Vagina (tissue), 2 donors: Measurements from ENCODE around the gene ST6GAL1. TPM values are rescaled to one million over a fixed set of nuclear protein-coding genes. Genes with fewer than 3 reads are reported as not detected.

Experiments
- DNase-seq, 2 donors: peaks; one replicate each; pipeline ENCODE4 v3.0.0-alpha.2; 2017; ENCODE audit errors: extremely low spot score in 2 of 2
- H3K27ac ChIP-seq: fragments of 200-600 bp; sonication (generic); one replicate; pipeline ENCODE4 v1.5.1; 2019
- H3K27me3 ChIP-seq: fragments of 200-600 bp; sonication (generic); one replicate; pipeline ENCODE4 v1.5.1; 2019
- H3K36me3 ChIP-seq, 2 donors: fragments of 200-600 bp; sonication (generic); one replicate each; pipeline ENCODE4 v1.5.1; 2017 to 2019
- H3K4me1 ChIP-seq: fragments of 200-600 bp; sonication (generic); one replicate; pipeline ENCODE4 v1.5.1; 2019
- H3K4me3 ChIP-seq, 2 donors: fragments of 200-600 bp; sonication (generic); 1 replicate in 1 of 2; 2 replicates in 1 of 2; pipeline ENCODE4 v1.5.1; 2016 to 2019
- H3K9me3 ChIP-seq: fragments of 200-600 bp; sonication (generic); one replicate; pipeline ENCODE4 v1.5.1; 2019
- CTCF ChIP-seq, 3 experiments: fragments of 450-650 bp in 2 of 3; fragments of 200-600 bp in 1 of 3; sonication (generic) in 1 of 3; IDR thresholded peaks; one replicate each; pipeline ENCODE4 v1.5.1; 2017 to 2019; ENCODE audit warnings: antibody characterized with exemption in 3 of 3, mild to moderate bottlenecking in 2 of 3, moderate library complexity in 2 of 3
- POLR2A ChIP-seq, 2 donors: fragments of 450-650 bp; IDR thresholded peaks; one replicate each; pipeline ENCODE4 v1.6.1; 2017; ENCODE audit warnings: antibody characterized with exemption in 2 of 2, mild to moderate bottlenecking in 2 of 2, moderate library complexity in 2 of 2
- POLR2AphosphoS5 ChIP-seq, 2 donors: sonication (generic); formaldehyde crosslinking; IDR thresholded peaks; one replicate each; pipeline ENCODE4 v1.9.0; 2017; ENCODE audit warnings: antibody characterized with exemption in 2 of 2, mild to moderate bottlenecking in 2 of 2, low read depth in 1 of 2; ENCODE audit not compliant: insufficient read depth in 1 of 2
- intact Hi-C: fragments of 100-400 bp; cut with DNase I; formaldehyde crosslinking; loops from one replicate; pipeline ENCODE4 v1.15.1; 2023
- total RNA-seq: library from RNA; depleted of rRNA; stranded (reverse); fragments of >200 nt; gene quantifications from one replicate; pipeline ENCODE4 v1.2.3, GENCODE V29; 2016

Gene ST6GAL1
- total RNA-seq, 1 donor from 2014 or later = 37.8 TPM

GRCh38 chr3:187016639-187017345 is 86.5 kb downstream of the ST6GAL1 start:
- no peaks in the 10 kb centered on the region for H3K27me3 ChIP-seq
- no peaks in the 10 kb centered on the region for H3K9me3 ChIP-seq
- no peak overlapping the region for H3K27ac ChIP-seq
- H3K4me3 ChIP-seq = no peak overlapping the region
- H3K36me3 ChIP-seq = no peaks in the 10 kb centered on the region
- DNase-seq = no peak
- intact Hi-C loops = no loop called here
- H3K4me1 ChIP-seq = no peaks in the 10 kb centered on the region
- no peak for TF ChIP-seq CTCF (IDR thresholded peaks at IDR 0.05)
- no peak for TF ChIP-seq POLR2A (IDR thresholded peaks at IDR 0.05)
- no peak for TF ChIP-seq POLR2AphosphoS5 (IDR thresholded peaks at IDR 0.05; ENCODE audit: insufficient read depth in 1 of 2, low read depth in 1 of 2)

GRCh38 chr3:187017511-187018230 is 87.3 kb downstream of the ST6GAL1 start:
- no peak for DNase-seq
- intact Hi-C loops = no loop called here
- H3K27me3 ChIP-seq = no peaks in the 10 kb centered on the region
- H3K36me3 ChIP-seq = no peaks in the 10 kb centered on the region
- H3K4me3 ChIP-seq = no peak overlapping the region
- no peaks in the 10 kb centered on the region for H3K9me3 ChIP-seq
- no peaks in the 10 kb centered on the region for H3K4me1 ChIP-seq
- TF ChIP-seq CTCF (IDR thresholded peaks at IDR 0.05) (no peak), POLR2AphosphoS5 (IDR thresholded peaks at IDR 0.05; ENCODE audit: insufficient read depth in 1 of 2, low read depth in 1 of 2) (no peak), POLR2A (IDR thresholded peaks at IDR 0.05) (no peak)
- H3K27ac ChIP-seq = no peak overlapping the region

- intact Hi-C loops = no loop called here
- TF ChIP-seq POLR2AphosphoS5 (IDR thresholded peaks at IDR 0.05; ENCODE audit: insufficient read depth in 1 of 2, low read depth in 1 of 2) = no peak
- no peak for TF ChIP-seq CTCF (IDR thresholded peaks at IDR 0.05)
- TF ChIP-seq POLR2A (IDR thresholded peaks at IDR 0.05) = no peak
- H3K27ac ChIP-seq = no peak overlapping the region
- no peaks in the 10 kb centered on the region for H3K36me3 ChIP-seq
- no peaks in the 10 kb centered on the region for H3K9me3 ChIP-seq
- H3K4me3 ChIP-seq = no peak overlapping the region
- DNase-seq = no peak
- H3K27me3 ChIP-seq = no peaks in the 10 kb centered on the region
- no peaks in the 10 kb centered on the region for H3K4me1 ChIP-seq
Measured at GRCh38 chr3:187019542-187020072, 89.3 kb downstream of the ST6GAL1 start.

DNA sequence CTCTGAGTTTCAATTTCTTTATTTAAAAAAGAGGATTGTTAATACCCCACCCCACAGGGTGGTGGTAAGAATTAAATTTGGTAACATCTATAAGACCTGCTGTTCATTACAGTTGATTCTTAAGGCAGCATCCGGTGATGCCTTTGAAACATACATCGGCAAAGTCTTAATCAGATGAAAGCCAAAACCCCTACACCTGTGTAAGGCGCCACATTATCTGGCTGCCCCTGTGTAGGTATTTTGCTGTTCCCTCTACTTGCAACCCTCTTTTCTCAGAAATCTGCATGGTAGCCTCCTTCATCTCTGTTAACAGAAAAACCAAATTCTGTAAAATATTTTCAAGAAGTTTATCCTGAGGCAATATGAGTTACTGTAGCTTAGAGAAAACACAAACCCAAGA is 90.0 kb downstream of the ST6GAL1 start:
- Histone ChIP-seq H3K9me3 (no peaks in the 10 kb centered on the region), H3K27ac (no peak overlapping the region), H3K4me1 (no peaks in the 10 kb centered on the region), H3K4me3 (no peak overlapping the region), H3K36me3 (no peaks in the 10 kb centered on the region), H3K27me3 (no peaks in the 10 kb centered on the region)
- intact Hi-C loops = no loop called here
- DNase-seq = no peak
- TF ChIP-seq POLR2A (IDR thresholded peaks at IDR 0.05) (no peak), POLR2AphosphoS5 (IDR thresholded peaks at IDR 0.05; ENCODE audit: insufficient read depth in 1 of 2, low read depth in 1 of 2) (no peak), CTCF (IDR thresholded peaks at IDR 0.05) (no peak)
